ENCODE data around the gene SYNCRIP.

- TF ChIP-seq CTCF (conservative IDR thresholded peaks at IDR 0.05), result no peak
- TF ChIP-seq EZH2 (IDR thresholded peaks at IDR 0.05; ENCODE audit: low read depth), result no peak
Observed at GRCh38 chr6:85678026-85678601, 35.4 kb upstream of the SYNCRIP start.
